ENCODE data around the gene MTCH2.

The MTCH2 gene

DNA sequence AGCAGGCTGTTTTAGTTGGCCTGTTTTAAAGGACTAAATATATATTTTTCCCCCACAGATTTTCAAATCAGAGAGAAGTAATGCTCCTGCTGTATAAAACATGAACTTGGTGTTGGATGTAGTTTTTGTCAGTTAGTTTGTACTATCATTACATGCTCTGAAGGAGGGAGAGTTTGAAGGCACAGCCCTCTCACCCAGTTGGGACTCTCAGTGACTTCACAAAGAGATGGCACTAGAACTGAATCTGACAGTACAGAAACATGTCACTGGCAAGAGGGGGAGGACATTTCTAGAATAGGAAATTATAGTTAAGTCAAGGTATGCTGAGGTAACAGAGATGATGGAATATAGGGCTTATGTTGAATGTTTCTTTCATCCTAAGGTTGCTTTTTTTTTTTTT lies 27.1 kb downstream of the MTCH2 start:
- DNase-seq: no peak
- Histone ChIP-seq H3K27ac (ENCODE audit: insufficient read depth, low read length, poor library complexity, severe bottlenecking) (no peak overlapping the region), H3K4me1 (ENCODE audit: control insufficient read depth, insufficient read depth, low read length, poor library complexity, severe bottlenecking) (no peaks in the 10 kb centered on the region), H3K27me3 (replicated peaks; ENCODE audit: control insufficient read depth, insufficient read depth, low read length, poor library complexity, severe bottlenecking) (no peaks in the 10 kb centered on the region), H3K9me3 (ENCODE audit: control insufficient read depth, low read length) (no peaks in the 10 kb centered on the region), H3K4me3 (ENCODE audit: insufficient read depth, low read depth, low read length, poor library complexity, severe bottlenecking) (no peak overlapping the region), H3K36me3 (ENCODE audit: control insufficient read depth, insufficient read depth, low read length) (peaks cover 21% of the 10 kb centered on the region)

DNA sequence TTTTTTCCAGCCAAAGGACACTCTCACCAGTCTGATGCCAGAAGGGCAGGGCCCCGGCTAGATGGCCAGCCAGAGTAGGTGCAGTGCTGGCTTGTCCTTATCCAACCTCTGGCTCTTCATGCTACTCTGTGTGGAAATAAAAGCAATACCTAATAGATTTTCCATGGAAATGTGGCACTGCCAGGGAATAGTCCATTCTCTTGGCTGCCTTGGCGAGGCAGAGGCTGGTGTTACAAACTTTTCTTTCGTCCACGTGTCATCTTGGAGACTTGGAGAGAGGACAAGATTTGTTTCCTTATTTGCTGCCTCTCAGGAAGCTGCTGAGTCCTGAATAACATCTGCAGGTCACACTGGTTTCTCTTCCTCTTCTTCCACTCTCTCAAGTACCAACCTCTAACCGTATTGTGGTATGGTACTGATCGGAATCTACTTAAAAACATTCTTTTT lies 31.0 kb downstream of the MTCH2 start:
- H3K4me3 ChIP-seq (ENCODE audit: insufficient read depth, low read depth, low read length, poor library complexity, severe bottlenecking): no peak overlapping the region

DNA sequence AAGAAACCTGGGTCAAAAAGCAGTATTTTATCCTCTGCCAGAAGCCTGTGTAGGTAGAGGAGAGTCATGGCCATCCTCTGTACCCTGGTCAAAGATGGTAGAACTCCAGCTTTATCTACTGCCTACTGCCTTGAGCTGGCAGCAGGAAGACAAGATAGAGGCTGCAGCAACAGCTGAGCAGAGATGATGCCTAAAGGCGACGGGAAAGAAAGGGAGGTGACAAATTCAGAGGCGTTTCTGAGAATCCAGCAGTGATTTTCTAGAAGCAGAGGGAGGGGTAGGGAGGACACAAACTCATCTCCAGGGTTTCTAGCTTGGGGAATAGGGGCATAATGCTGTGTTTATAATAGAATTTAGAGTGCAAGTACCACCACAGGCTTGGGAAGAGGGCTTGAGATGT lies 32.7 kb downstream of the MTCH2 start:
- no peaks in the 10 kb centered on the region for H3K9me3 ChIP-seq (ENCODE audit: control insufficient read depth, low read length)
- no peaks in the 10 kb centered on the region for H3K27me3 ChIP-seq (replicated peaks; ENCODE audit: control insufficient read depth, insufficient read depth, low read length, poor library complexity, severe bottlenecking)
- no peak overlapping the region for H3K4me3 ChIP-seq (ENCODE audit: insufficient read depth, low read depth, low read length, poor library complexity, severe bottlenecking)
- DNase-seq: no peak
- no peaks in the 10 kb centered on the region for H3K4me1 ChIP-seq (ENCODE audit: control insufficient read depth, insufficient read depth, low read length, poor library complexity, severe bottlenecking)
- H3K27ac ChIP-seq (ENCODE audit: insufficient read depth, low read length, poor library complexity, severe bottlenecking): no peak overlapping the region
- peaks cover 5% of the 10 kb centered on the region for H3K36me3 ChIP-seq (ENCODE audit: control insufficient read depth, insufficient read depth, low read length)

More for the DNA sequence above, 31.0 kb downstream of the MTCH2 start:
- Histone ChIP-seq H3K4me1 (ENCODE audit: control insufficient read depth, insufficient read depth, low read length, poor library complexity, severe bottlenecking) (no peaks in the 10 kb centered on the region), H3K27me3 (replicated peaks; ENCODE audit: control insufficient read depth, insufficient read depth, low read length, poor library complexity, severe bottlenecking) (no peaks in the 10 kb centered on the region), H3K9me3 (ENCODE audit: control insufficient read depth, low read length) (no peaks in the 10 kb centered on the region), H3K36me3 (ENCODE audit: control insufficient read depth, insufficient read depth, low read length) (peaks cover 5% of the 10 kb centered on the region), H3K27ac (ENCODE audit: insufficient read depth, low read length, poor library complexity, severe bottlenecking) (no peak overlapping the region)
- DNase-seq: no peak

DNA sequence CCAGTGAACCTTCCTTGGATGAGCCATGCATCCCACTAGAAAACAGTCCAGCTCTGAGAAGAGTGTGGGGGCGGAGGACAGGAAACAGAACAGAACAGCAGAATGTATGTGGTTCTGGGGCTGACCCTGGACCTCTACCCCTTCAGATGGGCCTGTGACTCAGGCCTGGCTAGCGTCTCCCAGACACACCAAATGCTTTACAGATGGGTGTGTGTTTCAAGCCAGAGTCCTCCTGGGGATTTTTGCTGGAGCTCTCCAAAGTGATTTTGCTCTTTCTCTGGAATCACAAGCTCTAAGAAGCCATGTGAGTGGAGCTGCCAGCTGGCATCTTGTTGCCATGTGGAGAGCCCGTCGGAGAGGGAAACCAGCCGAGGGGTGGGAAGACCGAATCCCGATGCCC lies 35.0 kb downstream of the MTCH2 start:
- no peak overlapping the region for H3K27ac ChIP-seq (ENCODE audit: insufficient read depth, low read length, poor library complexity, severe bottlenecking)
- DNase-seq: no peak

DNA sequence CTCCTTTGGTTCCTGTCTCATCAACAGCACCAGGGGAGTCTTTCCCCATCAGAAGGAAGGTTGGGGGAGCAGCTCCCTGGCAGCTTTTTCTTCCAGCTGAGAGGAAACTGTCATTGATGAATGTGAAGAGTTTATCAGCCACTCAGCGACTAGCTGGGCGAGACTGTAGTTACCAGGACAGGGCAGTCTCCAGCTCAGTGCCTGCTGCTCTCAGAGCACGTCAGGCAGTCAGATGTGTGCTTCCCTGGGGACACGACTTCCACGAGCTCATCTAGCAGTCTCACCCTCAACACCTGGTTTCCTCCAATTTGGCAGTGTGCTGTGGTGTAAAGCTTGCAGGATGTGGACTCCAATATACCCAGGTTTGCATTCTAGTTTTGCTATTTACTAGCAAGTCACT lies 35.6 kb downstream of the MTCH2 start:
- Histone ChIP-seq H3K4me3 (ENCODE audit: insufficient read depth, low read depth, low read length, poor library complexity, severe bottlenecking) (no peak overlapping the region), H3K27me3 (replicated peaks; ENCODE audit: control insufficient read depth, insufficient read depth, low read length, poor library complexity, severe bottlenecking) (no peaks in the 10 kb centered on the region), H3K9me3 (ENCODE audit: control insufficient read depth, low read length) (no peaks in the 10 kb centered on the region), H3K36me3 (ENCODE audit: control insufficient read depth, insufficient read depth, low read length) (peaks cover 5% of the 10 kb centered on the region), H3K27ac (ENCODE audit: insufficient read depth, low read length, poor library complexity, severe bottlenecking) (no peak overlapping the region), H3K4me1 (ENCODE audit: control insufficient read depth, insufficient read depth, low read length, poor library complexity, severe bottlenecking) (no peaks in the 10 kb centered on the region)
- no peak for DNase-seq

More for the DNA sequence above, 35.0 kb downstream of the MTCH2 start:
- H3K4me3 ChIP-seq (ENCODE audit: insufficient read depth, low read depth, low read length, poor library complexity, severe bottlenecking): no peak overlapping the region
- no peaks in the 10 kb centered on the region for H3K9me3 ChIP-seq (ENCODE audit: control insufficient read depth, low read length)
- H3K27me3 ChIP-seq (replicated peaks; ENCODE audit: control insufficient read depth, insufficient read depth, low read length, poor library complexity, severe bottlenecking): no peaks in the 10 kb centered on the region
- H3K36me3 ChIP-seq (ENCODE audit: control insufficient read depth, insufficient read depth, low read length): peaks cover 5% of the 10 kb centered on the region
- no peaks in the 10 kb centered on the region for H3K4me1 ChIP-seq (ENCODE audit: control insufficient read depth, insufficient read depth, low read length, poor library complexity, severe bottlenecking)

DNA sequence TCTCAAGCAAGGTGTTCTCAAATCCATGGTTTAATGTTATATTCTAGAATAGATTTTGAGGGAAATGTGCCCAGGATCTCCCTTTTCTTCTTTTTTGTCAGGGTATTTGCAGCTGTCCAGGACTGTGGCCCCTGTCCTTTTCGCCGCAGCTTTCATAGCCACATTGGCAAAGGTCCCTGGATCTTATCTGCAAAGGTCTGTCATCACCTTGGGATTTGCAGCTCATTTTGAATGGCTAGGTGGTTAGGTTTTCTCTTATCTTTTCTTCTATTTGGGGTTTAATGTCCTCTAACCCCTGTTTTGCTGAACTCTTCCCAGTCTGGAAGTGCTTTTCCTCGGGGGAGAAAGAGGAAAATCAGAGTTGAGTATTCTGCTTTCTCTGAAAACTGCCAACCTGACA lies 36.4 kb downstream of the MTCH2 start:
- no peak overlapping the region for H3K27ac ChIP-seq (ENCODE audit: insufficient read depth, low read length, poor library complexity, severe bottlenecking)
- H3K9me3 ChIP-seq (ENCODE audit: control insufficient read depth, low read length): no peaks in the 10 kb centered on the region
- no peaks in the 10 kb centered on the region for H3K27me3 ChIP-seq (replicated peaks; ENCODE audit: control insufficient read depth, insufficient read depth, low read length, poor library complexity, severe bottlenecking)
- DNase-seq: no peak
- peaks cover under 1% of the 10 kb centered on the region for H3K36me3 ChIP-seq (ENCODE audit: control insufficient read depth, insufficient read depth, low read length)
- no peaks in the 10 kb centered on the region for H3K4me1 ChIP-seq (ENCODE audit: control insufficient read depth, insufficient read depth, low read length, poor library complexity, severe bottlenecking)
- H3K4me3 ChIP-seq (ENCODE audit: insufficient read depth, low read depth, low read length, poor library complexity, severe bottlenecking): no peak overlapping the region

DNA sequence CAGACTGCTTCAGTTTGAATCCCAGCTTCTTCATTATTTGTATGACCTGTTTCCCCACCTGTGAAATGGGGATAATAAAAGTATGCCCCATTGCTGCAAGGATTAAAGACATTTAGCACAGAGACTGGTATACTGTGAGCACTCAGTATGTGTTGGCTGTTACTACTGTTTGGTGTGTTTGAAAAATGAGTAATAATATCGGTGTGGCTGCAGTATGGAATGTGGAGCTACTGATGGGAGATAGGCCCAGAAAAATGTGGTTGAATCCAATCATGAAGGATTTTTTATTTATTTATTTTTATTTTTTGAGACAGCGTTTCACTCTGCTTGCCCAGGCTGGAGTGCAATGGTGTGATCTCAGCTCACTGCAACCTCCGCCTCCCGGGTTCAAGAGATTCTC lies 39.1 kb downstream of the MTCH2 start:
- no peaks in the 10 kb centered on the region for H3K27me3 ChIP-seq (replicated peaks; ENCODE audit: control insufficient read depth, insufficient read depth, low read length, poor library complexity, severe bottlenecking)
- no peak overlapping the region for H3K27ac ChIP-seq (ENCODE audit: insufficient read depth, low read length, poor library complexity, severe bottlenecking)
- H3K4me1 ChIP-seq (ENCODE audit: control insufficient read depth, insufficient read depth, low read length, poor library complexity, severe bottlenecking): no peaks in the 10 kb centered on the region
- H3K9me3 ChIP-seq (ENCODE audit: control insufficient read depth, low read length): no peaks in the 10 kb centered on the region
- H3K4me3 ChIP-seq (ENCODE audit: insufficient read depth, low read depth, low read length, poor library complexity, severe bottlenecking): no peak overlapping the region
- no peak for DNase-seq
- no peaks in the 10 kb centered on the region for H3K36me3 ChIP-seq (ENCODE audit: control insufficient read depth, insufficient read depth, low read length)

DNA sequence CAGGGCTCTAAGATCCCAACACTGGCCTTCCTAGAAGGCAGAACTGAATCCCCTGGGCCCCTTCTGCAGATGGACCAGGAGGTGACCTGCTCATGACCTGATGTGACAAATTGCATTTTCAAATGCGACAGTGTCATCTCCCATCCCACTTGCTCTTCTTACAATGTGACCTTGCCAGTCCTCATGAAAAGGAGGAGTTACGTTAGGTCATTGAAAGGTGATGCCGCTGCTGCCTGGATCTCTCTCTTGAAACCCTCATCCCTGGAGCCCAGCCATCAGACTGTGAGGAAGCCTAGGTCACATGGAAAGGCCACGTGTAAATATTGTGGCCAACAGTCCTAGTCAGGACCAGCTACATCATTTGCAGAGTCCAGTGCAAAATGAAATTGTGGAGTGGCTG lies 42.5 kb downstream of the MTCH2 start:
- no peaks in the 10 kb centered on the region for H3K4me1 ChIP-seq (ENCODE audit: control insufficient read depth, insufficient read depth, low read length, poor library complexity, severe bottlenecking)
- no peak overlapping the region for H3K27ac ChIP-seq (ENCODE audit: insufficient read depth, low read length, poor library complexity, severe bottlenecking)
- no peak for DNase-seq
- H3K36me3 ChIP-seq (ENCODE audit: control insufficient read depth, insufficient read depth, low read length): no peaks in the 10 kb centered on the region
- no peaks in the 10 kb centered on the region for H3K27me3 ChIP-seq (replicated peaks; ENCODE audit: control insufficient read depth, insufficient read depth, low read length, poor library complexity, severe bottlenecking)
- no peak overlapping the region for H3K4me3 ChIP-seq (ENCODE audit: insufficient read depth, low read depth, low read length, poor library complexity, severe bottlenecking)
- no peaks in the 10 kb centered on the region for H3K9me3 ChIP-seq (ENCODE audit: control insufficient read depth, low read length)

DNA sequence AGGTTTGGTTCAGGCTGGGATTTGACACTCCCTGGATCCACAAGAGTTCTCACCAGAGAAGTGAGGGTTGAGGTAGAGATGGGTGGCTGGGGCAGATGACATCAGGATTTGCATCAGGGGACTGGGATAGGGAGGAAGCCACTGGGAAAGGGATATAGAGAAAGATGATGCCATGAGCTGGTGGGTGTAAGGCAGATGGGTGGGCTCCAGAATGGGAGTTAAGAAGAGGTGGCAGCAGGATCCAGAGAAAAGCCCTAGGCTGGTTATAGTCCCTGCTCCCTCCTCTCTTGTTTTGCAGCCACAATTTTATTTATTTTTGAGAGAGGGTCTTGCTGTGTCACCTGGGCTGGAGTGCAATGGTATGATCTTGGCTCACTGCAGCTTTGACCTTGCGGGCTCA lies 46.4 kb downstream of the MTCH2 start:
- peaks cover 14% of the 10 kb centered on the region for H3K27me3 ChIP-seq (replicated peaks; ENCODE audit: control insufficient read depth, insufficient read depth, low read length, poor library complexity, severe bottlenecking)
- no peak for DNase-seq
- no peak overlapping the region for H3K27ac ChIP-seq (ENCODE audit: insufficient read depth, low read length, poor library complexity, severe bottlenecking)
- H3K4me3 ChIP-seq (ENCODE audit: insufficient read depth, low read depth, low read length, poor library complexity, severe bottlenecking): no peak overlapping the region
- no peaks in the 10 kb centered on the region for H3K36me3 ChIP-seq (ENCODE audit: control insufficient read depth, insufficient read depth, low read length)
- no peaks in the 10 kb centered on the region for H3K9me3 ChIP-seq (ENCODE audit: control insufficient read depth, low read length)
- H3K4me1 ChIP-seq (ENCODE audit: control insufficient read depth, insufficient read depth, low read length, poor library complexity, severe bottlenecking): no peaks in the 10 kb centered on the region

DNA sequence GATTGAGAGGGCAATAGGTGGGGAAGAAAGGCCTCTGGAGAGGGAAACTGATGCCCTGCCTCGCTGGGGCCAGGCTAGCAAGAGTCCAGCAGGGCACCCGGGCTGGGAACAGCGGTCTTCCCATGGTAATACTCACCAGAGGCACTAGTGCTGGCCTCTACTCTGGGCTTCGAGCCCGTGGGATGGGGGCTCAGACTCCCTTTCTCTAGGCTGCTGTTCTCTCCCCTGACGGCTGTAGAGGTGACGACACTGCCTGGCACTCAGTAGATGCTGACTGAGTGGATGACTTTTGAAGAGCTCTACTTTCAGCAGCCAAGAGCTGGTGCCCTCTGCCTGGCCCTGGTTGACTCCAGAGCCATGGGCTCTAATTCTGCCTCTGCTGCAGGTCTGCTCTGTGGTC lies 47.3 kb downstream of the MTCH2 start:
- no peaks in the 10 kb centered on the region for H3K4me1 ChIP-seq (ENCODE audit: control insufficient read depth, insufficient read depth, low read length, poor library complexity, severe bottlenecking)
- no peak for DNase-seq
- no peak overlapping the region for H3K4me3 ChIP-seq (ENCODE audit: insufficient read depth, low read depth, low read length, poor library complexity, severe bottlenecking)
- H3K27me3 ChIP-seq (replicated peaks; ENCODE audit: control insufficient read depth, insufficient read depth, low read length, poor library complexity, severe bottlenecking): peaks cover 14% of the 10 kb centered on the region
- no peaks in the 10 kb centered on the region for H3K36me3 ChIP-seq (ENCODE audit: control insufficient read depth, insufficient read depth, low read length)
- H3K27ac ChIP-seq (ENCODE audit: insufficient read depth, low read length, poor library complexity, severe bottlenecking): no peak overlapping the region
- H3K9me3 ChIP-seq (ENCODE audit: control insufficient read depth, low read length): no peaks in the 10 kb centered on the region

Measured in effector memory CD4-positive, alpha-beta T cell (primary cell).